Activated B cell treated with CpG ODN at 0.5 μM for 24 hours (primary cell): Measurements from ENCODE around the gene SLC30A3. TPM values are rescaled to one million over a fixed set of nuclear protein-coding genes. Genes with fewer than 3 reads are reported as not detected.

Experiments
- ATAC-seq: fragments of 200-7000 bp; cut with Tn5 transposase; one replicate; pipeline ENCODE4 v1.10.0; 2021; ENCODE audit warnings: low read depth, mild to moderate bottlenecking, moderate library complexity
- CTCF ChIA-PET: fragments of 350-600 bp; sonication (Branson Sonifier 250); formaldehyde crosslinking; loops from one replicate; lab custom pipeline; 2021; ENCODE audit warnings: antibody characterized with exemption; lab: Charles Lee
- POLR2A ChIA-PET: fragments of 350-600 bp; sonication (Branson Sonifier 250); formaldehyde crosslinking; loops from one replicate; lab custom pipeline; 2021; ENCODE audit warnings: antibody characterized with exemption; lab: Charles Lee
- DNase-seq: peaks from one replicate; pipeline ENCODE4 v3.0.0; 2022
- H3K27ac Mint-ChIP-seq: one replicate; pipeline ENCODE4 v1.8.0; 2020; ENCODE audit warnings: mixed read lengths
- H3K27me3 Mint-ChIP-seq: one replicate; pipeline ENCODE4 v1.8.0; 2021; ENCODE audit warnings: mixed read lengths
- H3K36me3 Mint-ChIP-seq: one replicate; pipeline ENCODE4 v1.8.0; 2021; ENCODE audit warnings: low read depth, mixed read lengths
- H3K4me1 Mint-ChIP-seq: one replicate; pipeline ENCODE4 v1.8.0; 2021; ENCODE audit warnings: mixed read lengths
- H3K4me3 Mint-ChIP-seq: one replicate; pipeline ENCODE4 v1.8.0; 2020; ENCODE audit warnings: mild to moderate bottlenecking, mixed read lengths
- H3K9me3 Mint-ChIP-seq: one replicate; pipeline ENCODE4 v1.8.0; 2020; ENCODE audit warnings: mixed read lengths
- CTCF ChIP-seq: fragments of 200-600 bp; IDR thresholded peaks from one replicate; pipeline ENCODE4 v1.8.0; 2022; ENCODE audit warnings: antibody characterized with exemption, mild to moderate bottlenecking
- intact Hi-C: fragments of 100-400 bp; cut with micrococcal nuclease; formaldehyde crosslinking; loops from one replicate; pipeline ENCODE4 v1.15.1; 2024
- total RNA-seq: library from RNA; stranded (reverse); gene quantifications from 2 replicates; pipeline ENCODE4 v1.2.3, GENCODE V29; 2022

Gene SLC30A3
- total RNA-seq, 1 donor from 2014 or later, result 0.27 TPM

GRCh38 chr2:27218614-27219013, 44.2 kb downstream of the SLC30A3 start:
- H3K9me3 Mint-ChIP-seq, result no peaks in the 10 kb centered on the region
- ATAC-seq (peak; percentile 14), DNase-seq (no peak)
- peaks cover 57% of the 10 kb centered on the region for H3K36me3 Mint-ChIP-seq
- peaks cover 33% of the 10 kb centered on the region for H3K4me1 Mint-ChIP-seq
- intact Hi-C loops, result loop anchor here (5.0 kb wide), 1 partner anchor 431 kb away; the partner anchor contains the start of gene CENPA
- CTCF ChIA-PET, result interaction anchor here (1.1 kb wide), 1 partner anchor 61 kb away, joined by 3 read pairs; no protein-coding TSS in a partner anchor
- peak overlapping the region; percentile 46 for H3K27ac Mint-ChIP-seq
- POLR2A ChIA-PET, result interaction anchor here (0.6 to 1.1 kb wide), 2 partner anchors 118 to 410 kb away, joined by 3 read pairs; no protein-coding TSS in a partner anchor
- no peak for TF ChIP-seq CTCF
- no peaks in the 10 kb centered on the region for H3K27me3 Mint-ChIP-seq
- peak overlapping the region; percentile 93 for H3K4me3 Mint-ChIP-seq

- peak within 1 kb of the TSS; percentile 93 for H3K4me3 Mint-ChIP-seq
- intact Hi-C loops, result loop anchor here (1.0 to 5.0 kb wide), 5 partner anchors 83 to 430 kb away; partner anchors contain the start of genes ABHD1, CENPA, PREB and TMEM214
- peak; percentile 86 for DNase-seq
- H3K27me3 Mint-ChIP-seq, result no peaks in the 10 kb centered on the region
- ATAC-seq, result peak; percentile 85
- no peaks in the 10 kb centered on the region for H3K9me3 Mint-ChIP-seq
- POLR2A ChIA-PET, result no interaction called here
- H3K27ac Mint-ChIP-seq, result peak within 1 kb of the TSS; percentile 87
- TF ChIP-seq CTCF, result no peak
- peaks cover 53% of the 10 kb centered on the region for H3K36me3 Mint-ChIP-seq
- CTCF ChIA-PET, result interaction anchor here (1.1 to 1.5 kb wide), 2 partner anchors 62 to 117 kb away, joined by 3 to 4 read pairs; no protein-coding TSS in a partner anchor
- H3K4me1 Mint-ChIP-seq, result peaks cover 45% of the 10 kb centered on the region
These were observed 45.4 kb downstream of the SLC30A3 start, which contains the start of gene CAD for GRCh38 chr2:27217173-27218121. Gene CAD (plus strand): TSS chr2:27217369. CDS start chr2:27217552, 183 bp downstream.

GRCh38 chr2:27216416-27217137, 46.3 kb downstream of the SLC30A3 start:
- Mint-ChIP-seq H3K27ac (peak overlapping the region; percentile 87), H3K4me3 (peak overlapping the region; percentile 93), H3K4me1 (peaks cover 45% of the 10 kb centered on the region), H3K36me3 (peaks cover 48% of the 10 kb centered on the region), H3K9me3 (no peaks in the 10 kb centered on the region), H3K27me3 (no peaks in the 10 kb centered on the region)
- POLR2A ChIA-PET, result no interaction called here
- no peak for TF ChIP-seq CTCF
- CTCF ChIA-PET, result interaction anchor here (1.1 to 1.5 kb wide), 2 partner anchors 63 to 117 kb away, joined by 3 to 4 read pairs; no protein-coding TSS in a partner anchor
- no peak for ATAC-seq
- DNase-seq, result no peak
- intact Hi-C loops, result loop anchor here (1.0 to 5.0 kb wide), 5 partner anchors 82 to 429 kb away; partner anchors contain the start of genes ABHD1, CENPA, PREB and TMEM214

GRCh38 chr2:27214941-27215340, 47.9 kb downstream of the SLC30A3 start:
- peaks cover 39% of the 10 kb centered on the region for H3K36me3 Mint-ChIP-seq
- H3K27me3 Mint-ChIP-seq, result no peaks in the 10 kb centered on the region
- DNase-seq, result no peak
- H3K4me1 Mint-ChIP-seq, result peaks cover 53% of the 10 kb centered on the region
- H3K4me3 Mint-ChIP-seq, result no peak overlapping the region
- ChIA-PET CTCF (no interaction called here), POLR2A (no interaction called here)
- H3K9me3 Mint-ChIP-seq, result no peaks in the 10 kb centered on the region
- no peak overlapping the region for H3K27ac Mint-ChIP-seq
- intact Hi-C loops, result loop anchor here (5.0 kb wide), 3 partner anchors 272 to 1537 kb away; partner anchors contain the start of genes CENPA, IFT172 and PPP1CB
- no peak for ATAC-seq
- TF ChIP-seq CTCF, result no peak
